Panc1 (cell line): ENCODE data around the gene SIRPA.

Experiments
- TCF7L2 ChIP-seq: IDR thresholded peaks from 2 replicates; pipeline ENCODE4 v1.6.1; 2011; ENCODE audit warnings: mild to moderate bottlenecking, low read depth, low read length, inconsistent platforms
- TF ChIP-seq, protein P1 (sequence below): fragments of 450-650 bp; IDR thresholded peaks from 2 replicates; pipeline ENCODE4 v1.5.1; 2017; ENCODE audit warnings: mild to moderate bottlenecking

DNA sequence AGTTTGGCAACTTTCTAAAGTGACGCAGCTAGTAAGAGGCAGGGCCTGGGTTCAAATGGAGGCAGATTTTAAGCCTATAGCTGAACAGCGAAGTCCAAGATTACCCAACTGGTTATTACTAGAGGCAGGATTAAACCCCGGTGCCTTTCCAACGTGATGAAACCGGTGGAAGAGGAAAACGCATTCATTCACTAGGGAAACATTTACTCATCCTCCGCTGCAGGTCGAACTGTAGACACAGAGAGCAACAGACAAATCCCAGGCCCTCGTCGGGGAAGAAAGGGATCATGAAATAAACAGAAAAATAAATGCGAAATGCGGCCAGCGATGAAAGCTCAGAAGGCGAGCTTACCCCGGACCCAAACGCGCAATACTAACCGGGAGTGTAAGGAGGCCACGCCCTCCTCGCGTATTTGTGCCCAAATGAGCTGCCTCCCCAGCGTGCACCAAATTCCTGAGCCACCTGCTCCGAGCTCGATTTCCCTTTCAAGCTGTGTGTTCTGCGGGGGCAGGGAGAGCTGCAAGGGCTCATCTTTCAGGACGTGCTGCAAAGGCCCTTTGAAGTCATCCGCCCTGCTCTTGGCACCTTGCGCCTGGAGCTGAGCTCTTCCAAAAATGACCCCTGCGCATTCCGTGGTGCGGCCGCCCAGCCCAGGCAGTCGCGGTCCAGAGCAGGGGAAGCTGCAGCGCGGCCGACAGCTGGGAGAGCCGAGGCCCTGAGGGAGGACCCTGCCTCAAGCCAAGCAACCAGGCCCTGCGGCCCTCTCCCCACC is 51.7 kb downstream of the SIRPA start:
- TF ChIP-seq, protein P1, sequence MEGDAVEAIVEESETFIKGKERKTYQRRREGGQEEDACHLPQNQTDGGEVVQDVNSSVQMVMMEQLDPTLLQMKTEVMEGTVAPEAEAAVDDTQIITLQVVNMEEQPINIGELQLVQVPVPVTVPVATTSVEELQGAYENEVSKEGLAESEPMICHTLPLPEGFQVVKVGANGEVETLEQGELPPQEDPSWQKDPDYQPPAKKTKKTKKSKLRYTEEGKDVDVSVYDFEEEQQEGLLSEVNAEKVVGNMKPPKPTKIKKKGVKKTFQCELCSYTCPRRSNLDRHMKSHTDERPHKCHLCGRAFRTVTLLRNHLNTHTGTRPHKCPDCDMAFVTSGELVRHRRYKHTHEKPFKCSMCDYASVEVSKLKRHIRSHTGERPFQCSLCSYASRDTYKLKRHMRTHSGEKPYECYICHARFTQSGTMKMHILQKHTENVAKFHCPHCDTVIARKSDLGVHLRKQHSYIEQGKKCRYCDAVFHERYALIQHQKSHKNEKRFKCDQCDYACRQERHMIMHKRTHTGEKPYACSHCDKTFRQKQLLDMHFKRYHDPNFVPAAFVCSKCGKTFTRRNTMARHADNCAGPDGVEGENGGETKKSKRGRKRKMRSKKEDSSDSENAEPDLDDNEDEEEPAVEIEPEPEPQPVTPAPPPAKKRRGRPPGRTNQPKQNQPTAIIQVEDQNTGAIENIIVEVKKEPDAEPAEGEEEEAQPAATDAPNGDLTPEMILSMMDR = no peak
- no peak for TF ChIP-seq TCF7L2
